Epithelial cell of esophagus (primary cell): ENCODE data around the gene MCRIP2.

Experiments used
- DNase-seq: peaks from one replicate; pipeline ENCODE4 v3.0.0; 2010; ENCODE audit warnings: low read depth
- H3K4me3 ChIP-seq: 2 replicates; pipeline ENCODE4 v1.5.1; 2011; ENCODE audit warnings: mild to moderate bottlenecking, low read length, control low read depth
- CTCF ChIP-seq: IDR thresholded peaks from 2 replicates; pipeline ENCODE4 v1.5.1; 2011; ENCODE audit warnings: low read depth, mild to moderate bottlenecking, low read length, control low read depth, inconsistent platforms; ENCODE audit not compliant: insufficient read depth; ENCODE audit errors: missing control alignments

The MCRIP2 gene

GRCh38 chr16:649631-650030 lies 8.0 kb downstream of the MCRIP2 start:
- DNase-seq = no peak
- peak overlapping the region; percentile 76 for H3K4me3 ChIP-seq
- no peak for TF ChIP-seq CTCF

- TF ChIP-seq CTCF = no peak
- H3K4me3 ChIP-seq = no peak overlapping the region
- DNase-seq = no peak
These were observed 10.2 kb downstream of the MCRIP2 start for GRCh38 chr16:651844-652243.

- no peak for DNase-seq
- no peak for TF ChIP-seq CTCF
- H3K4me3 ChIP-seq = no peak overlapping the region
These were observed 11.1 kb downstream of the MCRIP2 start for GRCh38 chr16:652454-653305.

GRCh38 chr16:654034-654433 lies 12.4 kb downstream of the MCRIP2 start:
- DNase-seq = no peak
- no peak for TF ChIP-seq CTCF
- no peak overlapping the region for H3K4me3 ChIP-seq

- TF ChIP-seq CTCF = no peak
- no peak overlapping the region for H3K4me3 ChIP-seq
- no peak for DNase-seq
These were observed 15.9 kb downstream of the MCRIP2 start for GRCh38 chr16:657487-657886.

GRCh38 chr16:658679-659571 lies 17.3 kb downstream of the MCRIP2 start:
- H3K4me3 ChIP-seq = no peak overlapping the region
- no peak for DNase-seq
- TF ChIP-seq CTCF = no peak
